Hepatocyte (in vitro differentiated cells): Measurements from ENCODE around the gene ARHGAP25.

Experiments used
- EZH2 ChIP-seq: fragments of 200-600 bp; sonication (generic); IDR thresholded peaks from 2 replicates; pipeline ENCODE4 v1.6.1; 2016; ENCODE audit warnings: antibody characterized with exemption, mild to moderate bottlenecking, borderline replicate concordance
- TF ChIP-seq, protein P1 (sequence below): fragments of 200-600 bp; sonication (generic); IDR thresholded peaks from 2 replicates; pipeline ENCODE4 v1.5.1; 2016; ENCODE audit warnings: antibody characterized with exemption, mild to moderate bottlenecking; ENCODE audit not compliant: poor library complexity

DNA sequence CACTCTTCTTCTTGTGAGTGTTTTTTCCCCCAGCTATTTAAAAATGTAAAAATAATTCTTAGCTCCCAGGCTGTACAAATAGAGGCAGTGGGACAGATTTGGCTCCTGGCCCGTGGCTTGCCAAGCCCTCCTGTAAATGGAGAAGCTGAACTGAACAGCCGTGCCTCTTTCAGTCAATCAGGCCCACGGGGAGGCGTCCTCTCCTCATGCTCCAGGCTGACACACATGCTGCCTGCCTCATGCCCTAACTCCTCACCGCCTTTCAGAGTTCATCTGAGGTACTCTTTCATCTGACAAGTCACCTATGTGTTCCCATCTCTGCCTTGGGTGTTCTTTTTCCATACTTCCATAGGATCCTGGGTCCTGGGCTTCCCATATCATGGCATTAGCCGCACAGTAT lies 77.6 kb downstream of the ARHGAP25 start:
- TF ChIP-seq, protein P1, sequence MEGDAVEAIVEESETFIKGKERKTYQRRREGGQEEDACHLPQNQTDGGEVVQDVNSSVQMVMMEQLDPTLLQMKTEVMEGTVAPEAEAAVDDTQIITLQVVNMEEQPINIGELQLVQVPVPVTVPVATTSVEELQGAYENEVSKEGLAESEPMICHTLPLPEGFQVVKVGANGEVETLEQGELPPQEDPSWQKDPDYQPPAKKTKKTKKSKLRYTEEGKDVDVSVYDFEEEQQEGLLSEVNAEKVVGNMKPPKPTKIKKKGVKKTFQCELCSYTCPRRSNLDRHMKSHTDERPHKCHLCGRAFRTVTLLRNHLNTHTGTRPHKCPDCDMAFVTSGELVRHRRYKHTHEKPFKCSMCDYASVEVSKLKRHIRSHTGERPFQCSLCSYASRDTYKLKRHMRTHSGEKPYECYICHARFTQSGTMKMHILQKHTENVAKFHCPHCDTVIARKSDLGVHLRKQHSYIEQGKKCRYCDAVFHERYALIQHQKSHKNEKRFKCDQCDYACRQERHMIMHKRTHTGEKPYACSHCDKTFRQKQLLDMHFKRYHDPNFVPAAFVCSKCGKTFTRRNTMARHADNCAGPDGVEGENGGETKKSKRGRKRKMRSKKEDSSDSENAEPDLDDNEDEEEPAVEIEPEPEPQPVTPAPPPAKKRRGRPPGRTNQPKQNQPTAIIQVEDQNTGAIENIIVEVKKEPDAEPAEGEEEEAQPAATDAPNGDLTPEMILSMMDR = no peak
- TF ChIP-seq EZH2 = no peak
